B cell (primary cell): ENCODE measurements around the gene PTCSC3. TPM values are rescaled to one million over a fixed set of nuclear protein-coding genes. Genes with fewer than 3 reads are reported as not detected.

Experiments
- ATAC-seq: fragments of 200-7000 bp; cut with Tn5 transposase; one replicate; pipeline ENCODE4 v1.10.0; 2021; ENCODE audit warnings: low read depth, mild to moderate bottlenecking, moderate number of reproducible peaks, moderate library complexity
- CTCF ChIA-PET: fragments of 350-600 bp; sonication (Branson Sonifier 250); formaldehyde crosslinking; loops from one replicate; lab custom pipeline; 2021; ENCODE audit warnings: antibody characterized with exemption, inconsistent platforms; lab: Charles Lee
- POLR2A ChIA-PET: fragments of 350-600 bp; sonication (Branson Sonifier 250); formaldehyde crosslinking; loops from one replicate; lab custom pipeline; 2021; ENCODE audit warnings: antibody characterized with exemption; lab: Charles Lee
- DNase-seq: peaks from one replicate; pipeline ENCODE4 v3.0.0; 2013
- H2AFZ ChIP-seq: 2 replicates; pipeline ENCODE4 v1.6.1; 2012; ENCODE audit warnings: mild to moderate bottlenecking, low read depth, low read length; ENCODE audit not compliant: insufficient read depth, poor library complexity, severe bottlenecking
- H3K27ac ChIP-seq, 2 donors: 1 replicate in 1 of 2; 2 replicates in 1 of 2; pipeline ENCODE4 v1.5.1; 2012 to 2013; ENCODE audit warnings: low read length in 2 of 2, mild to moderate bottlenecking in 2 of 2, moderate library complexity in 1 of 2
- H3K27me3 ChIP-seq, 4 experiments: fragments of 200-600 bp in 1 of 4; sonication (generic) in 1 of 4; replicated peaks in 1 of 4; 1 replicate in 2 of 4; 2 replicates in 2 of 4; pipeline versions ENCODE4 v1.6.1 to v1.7.0; 2013 to 2016; ENCODE audit warnings: low read length in 3 of 4, mild to moderate bottlenecking in 2 of 4, mixed read lengths in 1 of 4, moderate library complexity in 1 of 4; ENCODE audit not compliant: insufficient read depth in 4 of 4, control insufficient read depth in 3 of 4; ENCODE audit errors: control extremely low read depth in 1 of 4
- H3K36me3 ChIP-seq, 2 experiments: replicated peaks in 1 of 2; 1 replicate in 1 of 2; 2 replicates in 1 of 2; pipeline versions ENCODE4 v1.6.1 to v1.7.1; 2013; ENCODE audit warnings: low read length in 1 of 2; ENCODE audit not compliant: insufficient read depth in 2 of 2, control insufficient read depth in 1 of 2; ENCODE audit errors: control extremely low read depth in 1 of 2, extremely low read depth in 1 of 2
- H3K4me1 ChIP-seq, 2 donors: fragments of 200-600 bp in 1 of 2; sonication (generic) in 1 of 2; 1 replicate in 1 of 2; 2 replicates in 1 of 2; pipeline versions ENCODE4 v1.5.1 to v1.6.1; 2013 to 2017; ENCODE audit warnings: low read length in 2 of 2; ENCODE audit not compliant: control insufficient read depth in 2 of 2, insufficient read depth in 2 of 2
- H3K4me2 ChIP-seq: replicated peaks from 2 replicates; pipeline ENCODE3; 2012; ENCODE audit warnings: mild to moderate bottlenecking, low read depth, low read length; ENCODE audit not compliant: poor library complexity, severe bottlenecking
- H3K4me3 ChIP-seq, 5 experiments: fragments of 200-600 bp in 1 of 5; sonication (generic) in 1 of 5; 1 replicate in 3 of 5; 2 replicates in 2 of 5; pipeline versions ENCODE4 v1.5.1 to v1.7.0; 2011 to 2016; ENCODE audit warnings: low read length in 4 of 5, mild to moderate bottlenecking in 4 of 5, low read depth in 2 of 5, control low read depth in 1 of 5, moderate library complexity in 1 of 5; ENCODE audit not compliant: insufficient read depth in 1 of 5; ENCODE audit errors: control extremely low read depth in 1 of 5, extremely low read depth in 1 of 5
- H3K79me2 ChIP-seq: fragments of 200-600 bp; sonication (generic); one replicate; pipeline ENCODE4 v1.6.0; 2016; ENCODE audit warnings: low read length; ENCODE audit not compliant: control insufficient read depth, insufficient read depth
- H3K9ac ChIP-seq: fragments of 200-600 bp; sonication (generic); 2 replicates; pipeline ENCODE4 v1.6.1; 2017; ENCODE audit warnings: mild to moderate bottlenecking, low read length, moderate library complexity
- H3K9me3 ChIP-seq, 3 donors: one replicate each; pipeline versions ENCODE4 v1.6.1 to v1.7.1; 2013; ENCODE audit warnings: low read length in 2 of 3; ENCODE audit not compliant: control insufficient read depth in 2 of 3, insufficient read depth in 1 of 3; ENCODE audit errors: control extremely low read depth in 1 of 3
- H4K20me1 ChIP-seq: 2 replicates; pipeline ENCODE4 v1.6.0; 2012; ENCODE audit warnings: mild to moderate bottlenecking, low read length; ENCODE audit not compliant: insufficient read depth, control insufficient read depth, poor library complexity, severe bottlenecking
- H3K27ac Mint-ChIP-seq: one replicate; pipeline ENCODE4 v1.8.0; 2021; ENCODE audit warnings: mixed read lengths
- H3K27me3 Mint-ChIP-seq: one replicate; pipeline ENCODE4 v1.8.0; 2021; ENCODE audit warnings: mixed read lengths
- H3K4me1 Mint-ChIP-seq: one replicate; pipeline ENCODE4 v1.8.0; 2021; ENCODE audit warnings: mixed read lengths
- H3K4me3 Mint-ChIP-seq: one replicate; pipeline ENCODE4 v1.8.0; 2021; ENCODE audit warnings: mixed read lengths
- H3K9me3 Mint-ChIP-seq: one replicate; pipeline ENCODE4 v1.8.0; 2022; ENCODE audit warnings: mixed read lengths; ENCODE audit not compliant: insufficient read depth
- CTCF ChIP-seq: fragments of 200-600 bp; IDR thresholded peaks from one replicate; pipeline ENCODE4 v1.8.0; 2022; ENCODE audit warnings: antibody characterized with exemption, mild to moderate bottlenecking
- EZH2 ChIP-seq: IDR thresholded peaks from 2 replicates; pipeline ENCODE4 v1.6.1; 2012; ENCODE audit warnings: borderline replicate concordance, low read depth, mild to moderate bottlenecking, moderate library complexity, low read length; ENCODE audit not compliant: insufficient read depth, poor library complexity, severe bottlenecking
- WGBS: methylation state at CpG from one replicate; pipeline ENCODE4 v1.1.5; 2013; ENCODE audit warnings: missing lambda C conversion rate; ENCODE audit not compliant: insufficient coverage; 5-methylcytosine and 5-hydroxymethylcytosine counted together
- intact Hi-C: fragments of 100-400 bp; cut with micrococcal nuclease; formaldehyde crosslinking; loops from one replicate; pipeline ENCODE4 v1.10.0; 2022
- polyA plus RNA-seq: library from polyadenylated mRNA; depleted of rRNA; stranded (reverse); fragments of >200 nt; gene quantifications from 2 replicates; pipeline ENCODE4 v1.2.3, GENCODE V29; 2012
- total RNA-seq, 2 donors: library from RNA; stranded (reverse); fragments of 120-200 nt in 1 of 2; gene quantifications; 1 replicate in 1 of 2; 2 replicates in 1 of 2; pipeline versions ENCODE4 v1.2.3 to v1.2.4, GENCODE V29; 2013 to 2022

PTCSC3 gene
- total and polyA plus RNA-seq, 2 donors (not counting 1 experiment from before 2014, with no cell fraction given), result not detected

GRCh38 chr14:36181417-36181816, 4.9 kb upstream of the PTCSC3 start:
- H3K79me2 ChIP-seq, result no peaks in the 10 kb centered on the region
- intact Hi-C loops, result no loop called here
- H3K4me1 ChIP-seq, result no peaks in the 10 kb centered on the region
- POLR2A ChIA-PET, result no interaction called here
- CTCF ChIA-PET, result no interaction called here
- no peaks in the 10 kb centered on the region for H3K27me3 ChIP-seq
- Mint-ChIP-seq H3K4me3 (no peak overlapping the region), H3K4me1 (no peaks in the 10 kb centered on the region), H3K27ac (no peak overlapping the region), H3K27me3 (no peaks in the 10 kb centered on the region), H3K9me3 (no peaks in the 10 kb centered on the region)
- H3K4me3 ChIP-seq, result no peak overlapping the region
- no peak overlapping the region for H3K4me2 ChIP-seq
- no peak overlapping the region for H2AFZ ChIP-seq
- DNase-seq, result no peak
- TF ChIP-seq EZH2, result no peak
- no peak for TF ChIP-seq CTCF
- H3K9me3 ChIP-seq, result no peaks in the 10 kb centered on the region
- H3K27ac ChIP-seq, result no peak overlapping the region
- no peak overlapping the region for H3K9ac ChIP-seq
- H4K20me1 ChIP-seq, result no peaks in the 10 kb centered on the region
- ATAC-seq, result no peak
- WGBS, result 100% methylated on average over 2 of the region's 5 CpGs
- H3K36me3 ChIP-seq, result no peaks in the 10 kb centered on the region

DNA sequence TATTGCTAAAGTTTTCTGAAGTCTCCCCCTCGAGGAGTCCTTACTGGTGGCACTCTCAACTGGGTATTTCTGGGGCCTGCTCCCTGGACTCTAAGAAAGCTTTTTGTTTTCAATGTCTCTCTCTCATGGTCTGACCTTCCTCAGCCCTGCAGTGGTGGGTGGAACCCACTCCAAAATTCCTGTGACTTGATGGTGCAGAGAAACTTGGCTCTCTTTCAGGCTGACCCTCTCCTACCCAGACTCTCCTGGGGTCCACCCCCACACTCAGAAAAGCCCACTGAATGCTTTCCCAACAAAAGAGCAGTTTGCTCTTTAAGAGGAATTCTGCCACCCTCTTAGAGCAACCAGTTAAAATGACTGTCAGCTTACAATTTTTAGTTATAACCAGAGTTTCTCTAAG, 967 bp upstream of the PTCSC3 start:
- Histone ChIP-seq H3K36me3 (no peaks in the 10 kb centered on the region), H3K9ac (no peak overlapping the region), H3K4me2 (no peak overlapping the region), H3K79me2 (no peaks in the 10 kb centered on the region), H3K9me3 (no peaks in the 10 kb centered on the region), H2AFZ (no peak overlapping the region), H3K4me1 (no peaks in the 10 kb centered on the region), H3K27me3 (no peaks in the 10 kb centered on the region), H4K20me1 (no peaks in the 10 kb centered on the region), H3K4me3 (no peak overlapping the region), H3K27ac (no peak overlapping the region)
- intact Hi-C loops, result no loop called here
- ATAC-seq (no peak), DNase-seq (no peak)
- H3K27ac Mint-ChIP-seq, result no peak overlapping the region
- H3K27me3 Mint-ChIP-seq, result peaks cover 3% of the 10 kb centered on the region
- H3K9me3 Mint-ChIP-seq, result no peaks in the 10 kb centered on the region
- no peaks in the 10 kb centered on the region for H3K4me1 Mint-ChIP-seq
- no peak for TF ChIP-seq EZH2
- no peak overlapping the region for H3K4me3 Mint-ChIP-seq
- ChIA-PET CTCF (no interaction called here), POLR2A (no interaction called here)
- WGBS, result 67% methylated on average over 1 of the region's 1 CpG
